K562 treated with DMSO at 1 percent for 4 hours (cell line): ENCODE results near the gene LTC4S. TPM values are rescaled to one million over a fixed set of nuclear protein-coding genes. Genes with fewer than 3 reads are reported as not detected.

Experiments used
- total RNA-seq: library from RNA; unstranded; fragments of 300-600 nt; gene quantifications from 2 replicates; pipeline ENCODE4 v1.2.3, GENCODE V29; 2022; ENCODE audit not compliant: insufficient read depth

Gene LTC4S, protein sequence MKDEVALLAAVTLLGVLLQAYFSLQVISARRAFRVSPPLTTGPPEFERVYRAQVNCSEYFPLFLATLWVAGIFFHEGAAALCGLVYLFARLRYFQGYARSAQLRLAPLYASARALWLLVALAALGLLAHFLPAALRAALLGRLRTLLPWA
- not detected in 2 replicates for total RNA-seq

GRCh38 chr5:179793468-179794139 is at the start of gene LTC4S:
LTC4S (plus strand) TSS chr5:179793986; CDS start chr5:179794081, 95 bp downstream.

GRCh38 chr5:179806250-179807048 is 12.7 kb downstream of the LTC4S start, which contains the start of gene MGAT4B:
MGAT4B (minus strand) TSS chr5:179806866; CDS start chr5:179806583, 283 bp downstream.

GRCh38 chr5:179820483-179821297 is 26.9 kb downstream of the LTC4S start, which contains the start of gene SQSTM1:
SQSTM1 (plus strand) TSS chr5:179820905; CDS start chr5:179820937, 32 bp downstream.

Other genes with a start within 250 kb of the LTC4S start
- gene RUFY1, start 243.4 kb upstream of the LTC4S start, total RNA-seq: 15.9 and 28.2 TPM in 2 replicates
- gene HNRNPH1, start 170.3 kb upstream of the LTC4S start, total RNA-seq: 182 and 260 TPM in 2 replicates
- not detected in 2 replicates for gene CBY3, start 113.0 kb upstream of the LTC4S start, total RNA-seq
- gene CANX, start 95.0 kb upstream of the LTC4S start, total RNA-seq: 265 and 279 TPM in 2 replicates
- gene MAML1, start 61.2 kb upstream of the LTC4S start, total RNA-seq: 12.9 and 17.1 TPM in 2 replicates
- 140 and 190 TPM in 2 replicates for gene MGAT4B, start 12.9 kb downstream of the LTC4S start, total RNA-seq
- 416 and 448 TPM in 2 replicates for gene SQSTM1, start 26.9 kb downstream of the LTC4S start, total RNA-seq
- 13.5 and 22.2 TPM in 2 replicates for gene MRNIP, start 64.8 kb downstream of the LTC4S start, total RNA-seq
- 30.2 and 34.9 TPM in 2 replicates for gene TBC1D9B, start 113.9 kb downstream of the LTC4S start, total RNA-seq